RWPE2 (cell line): Measurements from ENCODE around the gene ELAC2.

Experiments
- ATAC-seq: fragments of 200-7000 bp; cut with Tn5 transposase; 3 replicates; pipeline ENCODE4 v1.9.1; 2021; ENCODE audit warnings: low read depth
- DNase-seq: peaks from one replicate; pipeline ENCODE4 v3.0.0-alpha.2; 2020; ENCODE audit warnings: low spot score
- H3K27ac ChIP-seq: fragments of 450-650 bp; 2 replicates; pipeline ENCODE4 v1.5.1; 2017; ENCODE audit warnings: mild to moderate bottlenecking; ENCODE audit not compliant: poor library complexity, severe bottlenecking
- H3K27me3 ChIP-seq: fragments of 250-450 bp; sonication (Bioruptor Pico); 2 replicates; pipeline ENCODE4 v1.5.1; 2021; ENCODE audit warnings: mild to moderate bottlenecking, moderate library complexity; ENCODE audit not compliant: insufficient read depth, poor library complexity, severe bottlenecking
- H3K36me3 ChIP-seq: fragments of 250-450 bp; sonication (Bioruptor Pico); 2 replicates; pipeline ENCODE4 v1.5.1; 2020; ENCODE audit warnings: low read depth, mild to moderate bottlenecking, moderate library complexity
- H3K4me1 ChIP-seq: fragments of 250-450 bp; sonication (Bioruptor Pico); 2 replicates; pipeline ENCODE4 v1.5.1; 2021; ENCODE audit warnings: mild to moderate bottlenecking, moderate library complexity; ENCODE audit not compliant: insufficient read depth, poor library complexity, severe bottlenecking
- H3K4me3 ChIP-seq: fragments of 250-450 bp; sonication (Bioruptor Pico); 2 replicates; pipeline ENCODE4 v1.5.1; 2021; ENCODE audit warnings: mild to moderate bottlenecking, moderate library complexity; ENCODE audit not compliant: severe bottlenecking
- H3K9me3 ChIP-seq: fragments of 250-450 bp; sonication (Bioruptor Pico); 2 replicates; pipeline ENCODE4 v1.5.1; 2021; ENCODE audit warnings: mild to moderate bottlenecking, moderate library complexity; ENCODE audit not compliant: severe bottlenecking
- CTCF ChIP-seq: fragments of 450-650 bp; IDR thresholded peaks from one replicate; pipeline ENCODE4 v1.5.1; 2017; ENCODE audit warnings: mild to moderate bottlenecking, moderate library complexity; ENCODE audit not compliant: poor library complexity, severe bottlenecking

Gene ELAC2

GRCh38 chr17:12992676-12993075 lies 25.2 kb downstream of the ELAC2 start:
- no peak for TF ChIP-seq CTCF
- ATAC-seq (no peak), DNase-seq (no peak)
- H3K36me3 ChIP-seq: peaks cover 63% of the 10 kb centered on the region
- H3K27me3 ChIP-seq: no peaks in the 10 kb centered on the region
- H3K27ac ChIP-seq: no peak overlapping the region
- H3K4me1 ChIP-seq: no peaks in the 10 kb centered on the region
- H3K4me3 ChIP-seq: no peak overlapping the region
- H3K9me3 ChIP-seq: no peaks in the 10 kb centered on the region

- ATAC-seq (no peak), DNase-seq (no peak)
- H3K36me3 ChIP-seq: peaks cover 47% of the 10 kb centered on the region
- no peaks in the 10 kb centered on the region for H3K4me1 ChIP-seq
- no peaks in the 10 kb centered on the region for H3K27me3 ChIP-seq
- no peak for TF ChIP-seq CTCF
- H3K4me3 ChIP-seq: no peak overlapping the region
- H3K27ac ChIP-seq: no peak overlapping the region
- no peaks in the 10 kb centered on the region for H3K9me3 ChIP-seq
Measured at GRCh38 chr17:12990926-12991325, 26.9 kb downstream of the ELAC2 start.

GRCh38 chr17:12990041-12990808 lies 27.6 kb downstream of the ELAC2 start:
- Histone ChIP-seq H3K27me3 (no peaks in the 10 kb centered on the region), H3K27ac (no peak overlapping the region), H3K4me3 (no peak overlapping the region), H3K36me3 (peaks cover 40% of the 10 kb centered on the region), H3K4me1 (no peaks in the 10 kb centered on the region), H3K9me3 (no peaks in the 10 kb centered on the region)
- no peak for TF ChIP-seq CTCF
- DNase-seq (no peak), ATAC-seq (no peak)

- Histone ChIP-seq H3K27me3 (no peaks in the 10 kb centered on the region), H3K36me3 (peaks cover 9% of the 10 kb centered on the region), H3K27ac (no peak overlapping the region), H3K9me3 (no peaks in the 10 kb centered on the region), H3K4me3 (no peak overlapping the region), H3K4me1 (no peaks in the 10 kb centered on the region)
- no peak for TF ChIP-seq CTCF
- no peak for ATAC-seq
- no peak for DNase-seq
Measured at GRCh38 chr17:12987120-12987519, 30.7 kb downstream of the ELAC2 start.

- Histone ChIP-seq H3K27me3 (no peaks in the 10 kb centered on the region), H3K4me3 (no peak overlapping the region), H3K27ac (no peak overlapping the region), H3K9me3 (no peaks in the 10 kb centered on the region), H3K36me3 (no peaks in the 10 kb centered on the region), H3K4me1 (no peaks in the 10 kb centered on the region)
- TF ChIP-seq CTCF: no peak
- ATAC-seq (no peak), DNase-seq (no peak)
Measured at GRCh38 chr17:12985431-12986293, 32.2 kb downstream of the ELAC2 start.
